Retinal pigment epithelial cell (primary cell): Measurements from ENCODE around the gene AVEN.
"Not testable (repeated sequence)": the region's sequence is repeated elsewhere in the genome, so short reads cannot be mapped to it uniquely, and the experiment has no call there.

Experiments
- DNase-seq: peaks from one replicate; pipeline ENCODE4 v3.0.0-alpha.2; 2010; ENCODE audit warnings: low read depth
- H3K4me3 ChIP-seq: 2 replicates; pipeline ENCODE4 v1.5.1; 2011; ENCODE audit warnings: mild to moderate bottlenecking, low read length, control low read depth, moderate library complexity
- TF ChIP-seq, protein P1 (sequence below): conservative IDR thresholded peaks from 2 replicates; pipeline ENCODE4 v1.5.1; 2011; ENCODE audit warnings: low read depth, low read length, control low read depth, inconsistent platforms

Gene AVEN

DNA sequence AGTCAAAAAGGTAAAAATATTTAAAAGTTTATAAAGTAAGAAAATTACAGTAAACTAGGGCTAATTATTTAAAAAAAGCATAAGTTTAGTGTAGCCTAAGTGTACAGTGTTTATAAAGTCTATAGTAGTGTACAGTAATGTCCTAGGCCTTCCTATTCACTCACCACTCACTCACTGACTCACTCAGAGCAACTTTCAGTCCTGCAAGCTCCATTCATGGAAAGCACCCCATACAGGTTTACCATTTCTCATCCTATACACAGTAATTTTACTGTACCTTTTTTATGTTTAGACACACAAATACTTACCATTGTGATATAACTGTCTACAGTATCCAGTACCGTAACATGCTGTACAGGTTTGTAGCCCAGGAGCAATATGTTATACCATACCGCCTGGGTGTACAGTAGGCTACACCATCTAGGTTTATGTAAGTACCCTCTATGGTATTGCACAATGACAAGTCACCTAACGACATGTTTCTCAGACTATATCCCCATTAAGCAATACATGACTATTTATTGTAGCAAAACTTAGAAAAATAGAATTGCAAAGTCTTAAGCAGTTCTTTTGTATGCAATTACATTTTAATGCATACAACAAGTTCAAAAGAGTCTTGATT is 19.5 kb downstream of the AVEN start:
- TF ChIP-seq, protein P1, sequence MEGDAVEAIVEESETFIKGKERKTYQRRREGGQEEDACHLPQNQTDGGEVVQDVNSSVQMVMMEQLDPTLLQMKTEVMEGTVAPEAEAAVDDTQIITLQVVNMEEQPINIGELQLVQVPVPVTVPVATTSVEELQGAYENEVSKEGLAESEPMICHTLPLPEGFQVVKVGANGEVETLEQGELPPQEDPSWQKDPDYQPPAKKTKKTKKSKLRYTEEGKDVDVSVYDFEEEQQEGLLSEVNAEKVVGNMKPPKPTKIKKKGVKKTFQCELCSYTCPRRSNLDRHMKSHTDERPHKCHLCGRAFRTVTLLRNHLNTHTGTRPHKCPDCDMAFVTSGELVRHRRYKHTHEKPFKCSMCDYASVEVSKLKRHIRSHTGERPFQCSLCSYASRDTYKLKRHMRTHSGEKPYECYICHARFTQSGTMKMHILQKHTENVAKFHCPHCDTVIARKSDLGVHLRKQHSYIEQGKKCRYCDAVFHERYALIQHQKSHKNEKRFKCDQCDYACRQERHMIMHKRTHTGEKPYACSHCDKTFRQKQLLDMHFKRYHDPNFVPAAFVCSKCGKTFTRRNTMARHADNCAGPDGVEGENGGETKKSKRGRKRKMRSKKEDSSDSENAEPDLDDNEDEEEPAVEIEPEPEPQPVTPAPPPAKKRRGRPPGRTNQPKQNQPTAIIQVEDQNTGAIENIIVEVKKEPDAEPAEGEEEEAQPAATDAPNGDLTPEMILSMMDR = no peak
- no peak for DNase-seq

DNA sequence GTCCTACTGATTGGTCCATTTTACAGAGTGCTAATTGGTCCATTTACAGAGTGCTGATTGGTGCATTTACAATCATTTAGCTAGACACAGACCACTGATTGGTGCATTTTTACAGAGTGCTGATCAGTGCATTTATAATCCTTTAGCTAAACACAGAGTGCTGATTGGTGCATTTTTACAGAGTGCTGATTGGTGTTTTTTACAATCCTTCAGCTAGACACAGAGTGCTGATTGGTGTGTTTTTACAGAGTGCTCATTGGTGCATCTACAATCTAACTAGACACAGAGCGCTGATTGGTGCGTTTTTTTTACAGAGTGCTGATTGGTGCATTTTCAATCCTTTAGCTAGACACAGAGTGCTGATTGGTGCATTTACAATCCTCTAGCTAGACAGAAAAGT is 20.3 kb downstream of the AVEN start:
- DNase-seq = not testable (repeated sequence)

More for the DNA sequence above, 19.5 kb downstream of the AVEN start:
- no peak overlapping the region for H3K4me3 ChIP-seq

DNA sequence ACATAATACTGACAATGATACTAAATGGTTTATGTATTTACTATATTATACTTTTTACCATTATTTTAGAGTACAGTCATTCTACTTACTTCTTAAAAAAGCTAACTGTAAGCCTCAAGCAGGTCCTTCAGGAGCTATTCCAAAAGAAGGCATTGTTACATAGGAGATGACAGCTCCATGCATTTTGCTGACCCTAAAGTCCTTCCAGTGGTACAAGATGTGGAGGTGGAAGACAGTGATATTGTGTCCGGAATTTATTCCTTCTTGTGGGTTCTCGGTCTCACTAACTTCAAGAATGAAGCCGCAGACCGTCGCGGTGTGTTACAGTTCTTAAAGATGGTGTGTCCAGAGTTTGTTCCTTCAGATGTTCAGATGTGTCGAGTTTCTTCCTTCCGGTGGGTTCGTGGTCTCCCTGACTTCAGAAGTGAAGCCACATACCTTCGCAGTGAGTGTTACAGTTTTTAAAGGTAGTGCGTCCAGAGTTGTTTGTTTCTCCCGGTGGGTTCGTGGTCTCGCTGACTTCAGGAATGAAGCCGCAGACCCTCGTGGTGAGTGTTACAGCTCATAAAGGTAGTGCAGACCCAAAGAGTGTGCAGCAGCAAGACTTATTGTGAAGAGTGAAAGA is 20.9 kb downstream of the AVEN start:
- H3K4me3 ChIP-seq = no peak overlapping the region
- DNase-seq = no peak
- TF ChIP-seq, protein P1 = no peak

More for the DNA sequence above, 20.3 kb downstream of the AVEN start:
- not testable (repeated sequence) for H3K4me3 ChIP-seq

DNA sequence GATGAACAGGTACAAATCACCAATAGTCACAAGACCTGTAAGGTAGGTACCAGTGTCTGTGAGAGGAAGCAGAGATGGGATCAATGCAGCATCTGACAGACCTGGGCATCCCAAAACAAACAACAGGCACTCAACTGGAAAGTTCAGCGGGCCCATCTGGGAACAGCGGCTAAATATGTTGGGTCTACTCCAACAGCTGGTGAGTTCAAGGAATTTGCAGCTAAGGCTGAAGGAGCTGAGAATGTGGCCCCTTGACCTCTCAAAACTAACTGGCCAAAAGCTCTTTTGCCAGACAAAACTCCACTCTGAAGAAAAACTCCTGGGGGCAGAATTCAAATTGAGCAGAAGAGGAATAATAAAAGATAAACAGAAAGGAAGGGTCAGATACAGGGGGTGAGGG is 24.4 kb downstream of the AVEN start:
- TF ChIP-seq, protein P1 = no peak
- DNase-seq = no peak
- H3K4me3 ChIP-seq = no peak overlapping the region

DNA sequence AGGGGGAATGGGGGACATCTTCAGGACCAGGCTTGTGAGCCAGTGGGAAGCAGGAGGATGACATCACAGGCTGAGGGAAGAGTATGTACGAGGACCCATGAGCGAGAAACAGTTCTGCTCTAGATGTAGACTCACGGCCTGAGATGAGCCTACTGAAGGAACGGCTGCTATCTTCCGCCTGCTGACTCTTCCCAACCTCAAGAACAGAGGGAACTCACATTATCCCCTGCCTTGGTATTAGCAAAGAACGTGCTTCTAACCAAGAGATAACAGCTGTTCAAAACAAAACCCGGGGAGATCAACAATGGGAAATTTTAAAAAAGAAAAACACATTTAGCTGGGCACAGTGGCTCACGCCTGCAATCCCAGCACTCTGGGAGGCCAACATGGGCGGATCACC is 25.3 kb downstream of the AVEN start:
- no peak for DNase-seq
- no peak overlapping the region for H3K4me3 ChIP-seq
- TF ChIP-seq, protein P1 = no peak

DNA sequence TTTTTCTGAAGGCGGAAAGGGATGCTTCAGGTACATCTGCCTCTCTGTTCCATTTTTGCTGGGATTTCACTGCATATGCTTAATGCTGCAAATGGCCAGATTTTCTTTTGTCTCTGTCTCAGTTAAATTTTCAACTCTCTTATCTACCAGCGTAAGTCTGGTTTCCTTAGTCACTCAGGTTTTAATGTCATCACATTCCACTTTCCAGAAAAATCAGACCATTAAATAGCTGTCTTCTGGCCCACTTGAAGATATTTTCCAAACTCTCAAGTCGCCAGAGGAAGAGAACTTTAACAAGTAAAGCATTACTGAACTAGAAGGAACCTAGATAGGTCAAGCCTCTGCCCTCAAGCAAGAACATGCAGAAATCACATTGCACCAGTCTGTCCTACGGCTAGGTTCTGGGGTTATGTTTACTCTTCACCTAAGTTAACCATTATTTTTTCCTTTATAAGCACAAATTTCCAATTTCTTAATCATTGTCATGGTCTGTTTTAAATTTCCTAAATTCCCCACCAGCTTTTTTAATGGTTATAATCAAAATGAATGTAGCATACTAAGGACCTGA is 26.5 kb downstream of the AVEN start:
- DNase-seq = no peak
- TF ChIP-seq, protein P1 = no peak
- H3K4me3 ChIP-seq = no peak overlapping the region

DNA sequence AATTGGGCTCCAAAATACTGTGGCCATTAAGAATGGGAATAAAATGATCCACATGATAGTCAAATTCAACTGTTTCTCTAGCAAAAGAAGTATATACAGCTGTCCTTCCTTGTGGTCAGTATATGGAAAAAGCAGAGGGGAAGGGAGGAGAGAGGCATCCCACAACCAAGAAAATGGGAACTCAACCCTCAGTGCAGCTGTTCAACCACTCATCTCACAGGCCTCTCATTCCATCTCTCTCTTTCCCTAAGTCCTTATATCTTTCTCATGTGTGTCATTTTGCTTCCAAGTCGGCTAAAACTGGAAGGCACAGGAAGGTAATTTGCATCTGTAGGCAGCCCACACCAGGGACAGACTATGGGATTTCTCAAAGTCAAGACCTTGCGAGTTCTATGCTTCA is 27.5 kb downstream of the AVEN start:
- no peak overlapping the region for H3K4me3 ChIP-seq
- DNase-seq = no peak
- TF ChIP-seq, protein P1 = no peak
